B cell (primary cell): ENCODE measurements around the gene SYT14.

Source experiments
- CTCF ChIP-seq: fragments of 200-600 bp; IDR thresholded peaks from one replicate; pipeline ENCODE4 v1.8.0; 2022; ENCODE audit warnings: antibody characterized with exemption, mild to moderate bottlenecking
- EZH2 ChIP-seq: IDR thresholded peaks from 2 replicates; pipeline ENCODE4 v1.6.1; 2012; ENCODE audit warnings: borderline replicate concordance, low read depth, mild to moderate bottlenecking, moderate library complexity, low read length; ENCODE audit not compliant: insufficient read depth, poor library complexity, severe bottlenecking

- TF ChIP-seq CTCF = no peak
- TF ChIP-seq EZH2 = no peak
These were observed 36.8 kb upstream of the SYT14 start for GRCh38 chr1:209901211-209901610.
